Loucy (cell line): ENCODE results near the gene CUEDC2.

Experiments used
- H2AFZ ChIP-seq: fragments of 200-600 bp; sonication (generic); 2 replicates; pipeline ENCODE4 v1.6.0; 2016; ENCODE audit warnings: antibody characterized with exemption, mild to moderate bottlenecking, low read length, moderate library complexity
- H3F3A ChIP-seq: fragments of 200-600 bp; 2 replicates; pipeline ENCODE4 v1.6.0; 2016; ENCODE audit warnings: antibody characterized with exemption, low read depth, mild to moderate bottlenecking
- H3K27me3 ChIP-seq: fragments of 200-600 bp; sonication (generic); 2 replicates; pipeline ENCODE4 v1.6.1; 2014; ENCODE audit warnings: low read length, mild to moderate bottlenecking; ENCODE audit not compliant: insufficient read depth, poor library complexity, severe bottlenecking
- H3K36me3 ChIP-seq: fragments of 200-600 bp; sonication (generic); 2 replicates; pipeline ENCODE4 v1.6.1; 2016; ENCODE audit warnings: low read length; ENCODE audit not compliant: insufficient read depth
- H3K4me1 ChIP-seq: fragments of 200-600 bp; sonication (generic); 2 replicates; pipeline ENCODE4 v1.5.1; 2014; ENCODE audit warnings: low read length, mild to moderate bottlenecking; ENCODE audit not compliant: insufficient read depth, poor library complexity, severe bottlenecking
- H3K4me2 ChIP-seq: fragments of 200-600 bp; sonication (generic); 2 replicates; pipeline ENCODE4 v1.6.0; 2014; ENCODE audit warnings: antibody characterized with exemption, low read length, low read depth, mild to moderate bottlenecking; ENCODE audit not compliant: poor library complexity, severe bottlenecking
- H3K4me3 ChIP-seq: fragments of 200-600 bp; sonication (generic); 2 replicates; pipeline ENCODE4 v1.5.1; 2014; ENCODE audit warnings: low read length, mild to moderate bottlenecking, mixed read lengths; ENCODE audit not compliant: poor library complexity, severe bottlenecking
- H3K79me2 ChIP-seq: fragments of 200-600 bp; sonication (generic); 2 replicates; pipeline ENCODE4 v1.6.1; 2014; ENCODE audit warnings: low read length; ENCODE audit not compliant: insufficient read depth
- H3K9ac ChIP-seq: fragments of 200-600 bp; sonication (generic); 2 replicates; pipeline ENCODE4 v1.6.0; 2014; ENCODE audit warnings: mild to moderate bottlenecking, low read depth, low read length, moderate library complexity; ENCODE audit not compliant: poor library complexity, severe bottlenecking
- H3K9me2 ChIP-seq: fragments of 200-600 bp; sonication (generic); replicated peaks from 2 replicates; pipeline ENCODE4 v1.6.1; 2016; ENCODE audit warnings: low read depth, low read length, mixed read lengths
- H3K9me3 ChIP-seq: fragments of 200-600 bp; sonication (generic); 2 replicates; pipeline ENCODE4 v1.6.1; 2014; ENCODE audit warnings: mild to moderate bottlenecking, antibody characterized with exemption, low read length, low read depth; ENCODE audit not compliant: insufficient read depth
- H4K20me1 ChIP-seq: fragments of 200-600 bp; sonication (generic); 2 replicates; pipeline ENCODE4 v1.6.0; 2014; ENCODE audit warnings: antibody characterized with exemption, low read length, mild to moderate bottlenecking; ENCODE audit not compliant: insufficient read depth, poor library complexity, severe bottlenecking
- CTCF ChIP-seq: fragments of 200-600 bp; sonication (generic); conservative IDR thresholded peaks from 2 replicates; pipeline ENCODE4 v1.5.1; 2014; ENCODE audit warnings: mild to moderate bottlenecking, antibody characterized with exemption, low read length
- EZH2phosphoT487 ChIP-seq: fragments of 200-600 bp; IDR thresholded peaks from 2 replicates; pipeline ENCODE4 v1.6.1; 2018; ENCODE audit warnings: antibody characterized with exemption, mild to moderate bottlenecking, moderate library complexity, borderline replicate concordance

Gene CUEDC2

GRCh38 chr10:102376901-102377300 is 55.5 kb downstream of the CUEDC2 start:
- Histone ChIP-seq H3K4me2 (no peak overlapping the region), H3F3A (no peaks in the 10 kb centered on the region), H3K9ac (no peak overlapping the region), H4K20me1 (no peaks in the 10 kb centered on the region), H3K9me3 (no peaks in the 10 kb centered on the region), H2AFZ (no peak overlapping the region), H3K27me3 (no peaks in the 10 kb centered on the region), H3K9me2 (no peaks in the 10 kb centered on the region), H3K36me3 (peaks cover 68% of the 10 kb centered on the region; the same call in 1 of the 2 replicates), H3K4me1 (no peaks in the 10 kb centered on the region), H3K4me3 (no peak overlapping the region), H3K79me2 (no peaks in the 10 kb centered on the region)
- TF ChIP-seq CTCF (no peak), EZH2phosphoT487 (no peak)

- no peak overlapping the region for H3K4me2 ChIP-seq
- no peak overlapping the region for H3K9ac ChIP-seq
- H3K79me2 ChIP-seq = no peaks in the 10 kb centered on the region
- H3K36me3 ChIP-seq = peaks cover 67% of the 10 kb centered on the region; the same call in 1 of the 2 replicates
- no peaks in the 10 kb centered on the region for H3F3A ChIP-seq
- TF ChIP-seq CTCF (no peak), EZH2phosphoT487 (no peak)
- H3K4me3 ChIP-seq = no peak overlapping the region
- no peaks in the 10 kb centered on the region for H3K27me3 ChIP-seq
- H3K4me1 ChIP-seq = no peaks in the 10 kb centered on the region
- H4K20me1 ChIP-seq = no peaks in the 10 kb centered on the region
- H2AFZ ChIP-seq = no peak overlapping the region
- H3K9me2 ChIP-seq = no peaks in the 10 kb centered on the region
- H3K9me3 ChIP-seq = no peaks in the 10 kb centered on the region
Observed at GRCh38 chr10:102375867-102376266, 56.5 kb downstream of the CUEDC2 start.

- TF ChIP-seq CTCF (no peak), EZH2phosphoT487 (no peak)
- H3K27me3 ChIP-seq = no peaks in the 10 kb centered on the region
- H3F3A ChIP-seq = no peaks in the 10 kb centered on the region
- no peaks in the 10 kb centered on the region for H3K9me3 ChIP-seq
- H3K4me3 ChIP-seq = no peak overlapping the region
- H3K4me1 ChIP-seq = no peaks in the 10 kb centered on the region
- H3K36me3 ChIP-seq = peaks cover 68% of the 10 kb centered on the region; the same call in 1 of the 2 replicates
- no peak overlapping the region for H3K4me2 ChIP-seq
- H4K20me1 ChIP-seq = no peaks in the 10 kb centered on the region
- no peaks in the 10 kb centered on the region for H3K79me2 ChIP-seq
- no peak overlapping the region for H2AFZ ChIP-seq
- no peak overlapping the region for H3K9ac ChIP-seq
- no peaks in the 10 kb centered on the region for H3K9me2 ChIP-seq
Observed at GRCh38 chr10:102375250-102375649, 57.1 kb downstream of the CUEDC2 start.
